Immature natural killer cell (primary cell): ENCODE data around the gene PTPRM. TPM values are rescaled to one million over a fixed set of nuclear protein-coding genes. Genes with fewer than 3 reads are reported as not detected.

Experiments used
- DNase-seq, 3 donors: peaks; one replicate each; pipeline ENCODE4 v3.0.0; 2022; ENCODE audit warnings: mixed read lengths in 1 of 3
- H3K27ac Mint-ChIP-seq, 6 donors: one replicate each; pipeline ENCODE4 v1.8.0; 2020; ENCODE audit warnings: mixed read lengths in 6 of 6, mild to moderate bottlenecking in 5 of 6, inconsistent platforms in 4 of 6, moderate library complexity in 3 of 6
- H3K27me3 Mint-ChIP-seq, 3 donors: one replicate each; pipeline ENCODE4 v1.8.0; 2020 to 2021; ENCODE audit warnings: low read depth in 3 of 3, mild to moderate bottlenecking in 3 of 3, mixed read lengths in 3 of 3, moderate library complexity in 3 of 3, inconsistent platforms in 1 of 3
- H3K36me3 Mint-ChIP-seq, 3 donors: one replicate each; pipeline ENCODE4 v1.8.0; 2020; ENCODE audit warnings: mixed read lengths in 3 of 3, inconsistent platforms in 2 of 3, mild to moderate bottlenecking in 2 of 3
- H3K4me1 Mint-ChIP-seq, 2 donors: one replicate each; pipeline ENCODE4 v1.8.0; 2020; ENCODE audit warnings: inconsistent platforms in 2 of 2, mild to moderate bottlenecking in 2 of 2, mixed read lengths in 2 of 2, moderate library complexity in 1 of 2
- H3K4me3 Mint-ChIP-seq, 5 donors: one replicate each; pipeline ENCODE4 v1.8.0; 2020; ENCODE audit warnings: mild to moderate bottlenecking in 5 of 5, mixed read lengths in 5 of 5, inconsistent platforms in 3 of 5, moderate library complexity in 3 of 5
- H3K9me3 Mint-ChIP-seq, 6 donors: one replicate each; pipeline ENCODE4 v1.8.0; 2020; ENCODE audit warnings: mild to moderate bottlenecking in 6 of 6, mixed read lengths in 6 of 6, inconsistent platforms in 4 of 6, moderate library complexity in 3 of 6
- polyA plus RNA-seq, 3 donors: library from polyadenylated mRNA; unstranded; fragments of 300-500 nt; fragmentation: Illumina TruSeq; gene quantifications; one replicate each; pipeline ENCODE4 v1.2.3, GENCODE V29; 2021

Gene PTPRM
- polyA plus RNA-seq, 3 donors from 2014 or later, result 1.3 to 9.7 (median 3.2) TPM

DNA sequence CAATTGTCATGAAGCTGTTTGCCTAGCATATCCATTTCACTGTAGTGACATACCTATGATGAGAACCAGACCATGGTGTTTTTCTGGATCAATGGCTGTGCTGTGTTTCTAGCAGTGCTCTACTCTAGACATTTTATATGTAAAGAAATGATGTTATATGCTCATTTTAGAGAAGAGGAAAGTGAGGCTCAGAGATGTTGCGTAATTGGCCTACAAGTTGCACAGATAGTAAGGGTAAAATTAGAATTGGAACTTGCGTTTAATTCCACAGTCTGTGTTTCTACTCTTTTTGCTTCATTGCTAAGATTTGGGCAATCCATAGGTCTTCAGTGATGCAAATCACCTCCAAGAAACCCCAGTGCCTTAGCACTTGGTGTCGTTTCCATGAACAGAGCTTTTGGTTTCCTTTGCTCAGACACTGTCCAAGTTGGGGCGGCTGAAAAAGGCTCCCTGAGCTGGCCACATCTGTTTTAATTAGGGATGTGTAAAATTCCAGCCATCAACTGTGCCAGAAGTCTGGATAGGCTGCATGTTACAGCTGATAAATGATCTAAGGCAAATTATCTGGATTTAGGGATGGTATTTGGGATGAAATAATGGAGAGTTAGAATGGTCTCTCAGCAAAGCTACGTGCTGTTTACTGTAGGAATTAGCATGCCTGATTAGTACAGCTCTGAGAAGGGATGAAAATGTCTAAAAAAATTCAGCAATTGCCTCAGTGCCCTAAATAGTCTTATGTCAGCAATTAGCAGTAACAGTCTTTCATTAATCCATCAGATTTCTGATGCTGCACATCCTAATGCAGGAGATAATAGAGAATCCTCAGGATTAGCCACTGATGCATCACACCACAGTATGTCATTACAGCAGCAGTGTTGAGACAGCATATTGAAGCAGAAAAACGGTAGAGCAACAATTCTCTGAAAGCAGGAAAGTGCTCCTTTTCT is 65.3 kb downstream of the PTPRM start:
- Mint-ChIP-seq H3K27ac (no peak overlapping the region), H3K4me3 (no peak overlapping the region), H3K9me3 (peaks cover 0 to 10% (median under 1%) of the 10 kb centered on the region in 6 donors), H3K36me3 (no peaks in the 10 kb centered on the region), H3K27me3 (peaks cover 2 to 8% (median 3%) of the 10 kb centered on the region in 3 donors), H3K4me1 (no peaks in the 10 kb centered on the region)
- no peak for DNase-seq

DNA sequence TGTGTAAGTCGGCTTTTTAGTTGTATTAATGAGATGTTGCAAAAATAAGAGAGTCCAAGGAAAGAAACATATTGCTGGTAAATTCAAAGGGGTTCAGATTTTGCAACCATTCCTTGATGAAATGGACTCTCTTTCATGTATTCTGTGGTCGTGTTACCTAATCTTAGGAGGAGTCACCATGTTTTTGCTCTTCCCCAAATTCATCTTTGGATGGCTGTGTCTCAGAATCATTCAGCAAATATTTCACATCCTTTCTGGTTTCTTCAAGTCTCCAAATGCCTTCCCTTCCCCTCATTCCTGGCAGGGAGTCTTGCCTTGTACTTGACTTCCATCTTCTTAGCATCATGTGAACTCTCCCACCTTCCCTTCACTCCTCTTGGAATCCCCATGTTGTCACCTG is 66.1 kb downstream of the PTPRM start:
- H3K27me3 Mint-ChIP-seq, result peaks cover 2 to 8% (median 3%) of the 10 kb centered on the region in 3 donors
- H3K36me3 Mint-ChIP-seq, result no peaks in the 10 kb centered on the region
- H3K4me3 Mint-ChIP-seq, result no peak overlapping the region
- H3K27ac Mint-ChIP-seq, result no peak overlapping the region
- H3K9me3 Mint-ChIP-seq, result peaks cover 0 to 10% (median under 1%) of the 10 kb centered on the region in 6 donors
- no peaks in the 10 kb centered on the region for H3K4me1 Mint-ChIP-seq
- no peak for DNase-seq

DNA sequence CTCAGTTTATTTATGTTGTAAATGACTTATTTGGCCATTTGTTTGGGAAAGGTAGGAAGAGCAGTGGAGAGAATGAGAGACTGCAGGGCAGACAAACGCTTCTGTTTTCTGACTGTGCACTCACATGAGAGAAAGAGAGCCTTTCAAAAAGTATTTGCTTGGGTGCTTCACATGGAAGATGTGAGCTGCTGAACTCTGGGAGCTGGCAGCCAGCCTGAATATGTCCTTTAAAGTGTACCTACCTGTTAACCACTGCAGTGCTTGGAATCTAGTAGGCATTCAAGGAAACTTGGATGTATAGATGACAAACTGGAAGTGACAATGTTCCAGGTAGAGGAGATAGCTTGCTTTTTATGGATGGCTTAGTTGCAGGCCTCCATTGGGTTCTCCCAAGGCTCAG is 68.8 kb downstream of the PTPRM start:
- H3K4me3 Mint-ChIP-seq, result no peak overlapping the region
- H3K36me3 Mint-ChIP-seq, result no peaks in the 10 kb centered on the region
- H3K27ac Mint-ChIP-seq, result no peak overlapping the region
- H3K9me3 Mint-ChIP-seq, result peaks cover 0 to 10% (median under 1%) of the 10 kb centered on the region in 6 donors
- no peak for DNase-seq
- H3K27me3 Mint-ChIP-seq, result no peaks in the 10 kb centered on the region
- no peaks in the 10 kb centered on the region for H3K4me1 Mint-ChIP-seq

DNA sequence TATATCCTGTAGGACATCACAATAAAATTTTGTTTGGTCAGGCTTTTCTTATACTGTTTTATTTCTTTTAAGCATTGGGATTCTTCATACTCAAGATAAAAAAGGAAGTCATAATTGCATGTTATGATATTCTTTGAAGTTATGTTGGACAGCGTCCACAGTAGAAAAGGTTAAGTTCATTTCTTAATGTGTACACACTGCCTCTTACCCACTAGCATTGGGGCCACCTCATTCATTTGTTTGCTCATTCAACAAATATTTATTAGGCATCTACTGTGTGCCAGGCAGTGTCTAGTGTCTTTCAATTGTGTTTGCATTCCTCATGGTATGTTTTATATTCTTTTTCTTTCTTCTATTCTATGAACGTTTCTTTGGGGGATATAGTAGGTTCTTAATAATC is 70.2 kb downstream of the PTPRM start:
- peaks cover 0 to 10% (median 2%) of the 10 kb centered on the region in 6 donors for H3K9me3 Mint-ChIP-seq
- H3K36me3 Mint-ChIP-seq, result no peaks in the 10 kb centered on the region
- H3K27me3 Mint-ChIP-seq, result peaks cover 0 to 3% (median 0%) of the 10 kb centered on the region in 3 donors
- no peaks in the 10 kb centered on the region for H3K4me1 Mint-ChIP-seq
- DNase-seq, result no peak
- H3K27ac Mint-ChIP-seq, result no peak overlapping the region
- H3K4me3 Mint-ChIP-seq, result no peak overlapping the region

DNA sequence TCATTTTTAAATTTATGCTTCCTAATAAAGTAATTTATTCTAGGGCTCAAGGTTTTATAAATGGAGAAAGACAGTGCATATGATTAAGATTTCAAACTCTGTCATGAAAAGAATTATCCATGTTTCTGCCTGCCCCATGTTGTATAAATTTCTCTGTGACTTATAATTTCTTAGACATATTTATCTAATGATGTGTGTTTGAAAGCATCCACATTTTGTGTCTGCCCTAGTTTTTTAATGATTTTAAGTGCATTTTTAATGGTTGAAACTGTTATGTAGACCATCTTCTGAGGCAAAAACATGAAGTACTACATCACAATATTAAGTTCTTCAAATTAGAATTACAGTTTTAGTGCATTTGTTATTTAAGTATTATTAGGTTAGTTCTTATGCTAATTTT is 71.2 kb downstream of the PTPRM start:
- DNase-seq, result no peak
- Mint-ChIP-seq H3K27me3 (peaks cover 0 to 5% (median 2%) of the 10 kb centered on the region in 3 donors), H3K4me3 (no peak overlapping the region), H3K36me3 (no peaks in the 10 kb centered on the region), H3K27ac (no peak overlapping the region), H3K4me1 (no peaks in the 10 kb centered on the region), H3K9me3 (peaks cover 0 to 10% (median 2%) of the 10 kb centered on the region in 6 donors)

DNA sequence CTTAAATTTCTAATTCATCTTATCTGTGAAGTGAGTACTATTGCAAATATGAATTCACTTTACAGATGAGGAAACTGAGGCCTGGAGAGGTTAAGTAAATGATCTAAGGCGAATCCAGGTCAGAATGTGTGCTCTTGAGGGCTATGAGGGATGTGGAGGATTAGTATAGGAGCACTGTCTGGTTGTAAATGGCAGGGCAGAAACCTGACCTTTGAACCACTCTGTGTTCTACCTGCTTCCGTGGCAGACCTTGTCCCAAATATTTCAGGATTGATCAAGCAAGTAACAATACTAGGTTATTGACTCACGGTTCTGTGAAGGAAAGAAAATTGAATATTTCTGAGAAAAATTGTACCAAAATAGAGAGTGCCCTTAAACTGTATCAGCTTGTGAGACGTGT is 74.7 kb downstream of the PTPRM start:
- H3K27ac Mint-ChIP-seq, result no peak overlapping the region
- DNase-seq, result no peak
- H3K4me3 Mint-ChIP-seq, result no peak overlapping the region
- no peaks in the 10 kb centered on the region for H3K36me3 Mint-ChIP-seq
- H3K4me1 Mint-ChIP-seq, result no peaks in the 10 kb centered on the region
- H3K27me3 Mint-ChIP-seq, result peaks cover 0 to 5% (median 2%) of the 10 kb centered on the region in 3 donors
- peaks cover 0 to 3% (median 0%) of the 10 kb centered on the region in 6 donors for H3K9me3 Mint-ChIP-seq

DNA sequence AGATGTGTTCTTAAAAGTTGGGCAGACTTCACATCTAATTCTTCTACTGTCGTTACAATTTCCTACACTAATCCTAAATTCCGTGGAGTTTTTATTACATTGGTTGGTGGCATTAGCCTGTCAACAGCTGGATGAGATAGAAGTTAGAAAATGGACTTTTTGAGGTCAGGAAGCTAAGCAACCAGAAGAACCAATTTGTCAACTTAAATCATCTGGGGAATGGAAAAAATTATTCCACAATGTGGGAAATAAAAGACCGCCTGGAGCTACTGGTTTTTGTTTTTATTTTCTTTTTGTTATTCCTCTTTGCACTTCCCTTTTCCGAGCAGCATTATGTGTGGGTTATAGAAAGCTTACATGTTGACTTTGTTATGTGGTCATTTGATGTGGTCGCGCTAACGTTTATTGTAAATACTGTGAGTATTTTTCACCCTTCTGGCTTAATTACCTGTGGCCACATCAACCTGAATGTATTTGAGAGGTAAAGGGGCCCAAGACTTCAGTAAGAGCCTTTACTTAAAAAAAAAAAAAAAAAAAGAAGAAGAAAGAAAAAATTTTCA is 75.3 kb downstream of the PTPRM start:
- Mint-ChIP-seq H3K4me3 (no peak overlapping the region), H3K27me3 (peaks cover 0 to 5% (median 2%) of the 10 kb centered on the region in 3 donors), H3K9me3 (peaks cover 0 to 3% (median 0%) of the 10 kb centered on the region in 6 donors), H3K4me1 (no peaks in the 10 kb centered on the region), H3K27ac (no peak overlapping the region), H3K36me3 (no peaks in the 10 kb centered on the region)
- DNase-seq, result no peak

DNA sequence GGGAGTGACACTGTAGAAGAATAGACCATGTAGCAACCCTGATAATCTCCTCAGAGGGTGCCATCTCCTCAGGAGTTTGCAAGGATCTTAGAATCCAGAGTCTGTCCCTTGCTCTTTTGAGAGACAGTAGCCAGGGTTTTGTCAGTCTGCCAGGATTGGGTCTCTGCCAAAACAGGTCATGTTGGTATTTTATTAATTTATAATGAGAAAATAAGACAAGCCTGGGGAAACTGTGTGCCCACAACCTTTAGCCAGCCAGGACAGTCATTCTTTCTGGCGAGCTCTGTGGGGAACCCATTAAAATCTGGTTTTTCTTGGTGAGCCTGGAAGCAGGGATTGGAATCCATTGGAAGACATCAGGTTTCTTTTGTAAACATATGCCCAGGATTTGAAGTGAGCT is 78.6 kb downstream of the PTPRM start:
- H3K4me3 Mint-ChIP-seq, result no peak overlapping the region
- H3K4me1 Mint-ChIP-seq, result no peaks in the 10 kb centered on the region
- DNase-seq, result no peak
- H3K36me3 Mint-ChIP-seq, result no peaks in the 10 kb centered on the region
- H3K27ac Mint-ChIP-seq, result no peak overlapping the region
- peaks cover 0 to 7% (median 2%) of the 10 kb centered on the region in 3 donors for H3K27me3 Mint-ChIP-seq
- H3K9me3 Mint-ChIP-seq, result peaks cover 0 to 15% (median 1%) of the 10 kb centered on the region in 6 donors

DNA sequence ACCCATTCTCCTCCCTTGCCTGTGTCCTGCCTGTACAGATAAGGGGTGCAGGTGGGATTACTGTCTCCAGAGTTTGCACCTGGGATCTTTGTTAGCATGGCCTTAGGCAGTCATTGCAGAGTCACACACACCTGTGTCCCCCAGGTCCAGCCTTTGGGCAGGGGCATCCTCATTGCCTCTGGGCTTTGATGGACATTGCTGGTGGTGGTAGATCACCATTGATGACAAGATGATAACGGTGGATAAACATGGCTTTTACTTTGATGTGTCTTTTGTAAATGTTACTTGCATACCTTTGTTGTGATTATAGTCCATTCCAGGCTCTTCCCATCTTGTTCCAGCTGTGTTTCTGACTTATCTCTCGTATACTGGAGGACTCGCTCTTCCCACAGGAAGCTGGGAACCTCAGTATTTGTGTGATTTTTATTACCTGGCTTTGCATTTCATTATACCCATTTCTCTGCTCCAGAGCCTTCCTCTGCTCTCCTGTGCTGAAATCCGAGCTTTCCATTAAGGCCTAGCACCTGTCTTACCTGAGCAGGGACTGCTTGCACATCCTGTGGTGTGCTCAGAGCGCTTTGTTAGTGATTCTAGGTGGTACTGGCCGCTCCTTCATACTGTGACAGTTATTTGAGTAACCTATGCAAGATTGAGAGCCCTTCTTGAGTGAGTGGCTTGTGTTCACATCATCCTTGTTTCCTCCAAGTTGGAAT is 79.2 kb downstream of the PTPRM start:
- peaks cover 0 to 15% (median under 1%) of the 10 kb centered on the region in 6 donors for H3K9me3 Mint-ChIP-seq
- no peak for DNase-seq
- H3K4me3 Mint-ChIP-seq, result no peak overlapping the region
- peaks cover 0 to 6% (median 2%) of the 10 kb centered on the region in 3 donors for H3K27me3 Mint-ChIP-seq
- H3K4me1 Mint-ChIP-seq, result no peaks in the 10 kb centered on the region
- H3K36me3 Mint-ChIP-seq, result no peaks in the 10 kb centered on the region
- H3K27ac Mint-ChIP-seq, result no peak overlapping the region

DNA sequence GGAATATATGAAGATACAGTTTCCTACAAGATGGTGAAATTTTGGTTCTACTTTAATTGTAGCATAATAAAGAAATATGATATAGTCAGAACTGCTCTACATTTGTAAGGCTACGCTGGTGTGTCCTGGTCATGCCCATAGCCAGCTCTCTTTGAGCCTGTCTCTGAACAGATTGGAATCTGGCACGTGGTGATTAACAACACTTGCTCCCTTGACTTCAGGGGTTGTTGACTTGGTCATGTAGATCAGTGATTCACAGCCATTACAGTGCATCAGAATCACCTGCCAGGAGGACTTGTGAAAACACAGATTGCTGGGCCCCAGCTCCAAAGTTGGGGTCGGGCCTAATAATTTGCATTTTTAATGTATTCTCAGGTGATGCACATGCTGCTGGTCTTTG is 80.4 kb downstream of the PTPRM start:
- Mint-ChIP-seq H3K4me1 (no peaks in the 10 kb centered on the region), H3K4me3 (no peak overlapping the region), H3K27ac (no peak overlapping the region), H3K36me3 (no peaks in the 10 kb centered on the region), H3K27me3 (peaks cover 0 to 5% (median under 1%) of the 10 kb centered on the region in 3 donors), H3K9me3 (peaks cover 0 to 15% (median 0%) of the 10 kb centered on the region in 6 donors)
- no peak for DNase-seq

DNA sequence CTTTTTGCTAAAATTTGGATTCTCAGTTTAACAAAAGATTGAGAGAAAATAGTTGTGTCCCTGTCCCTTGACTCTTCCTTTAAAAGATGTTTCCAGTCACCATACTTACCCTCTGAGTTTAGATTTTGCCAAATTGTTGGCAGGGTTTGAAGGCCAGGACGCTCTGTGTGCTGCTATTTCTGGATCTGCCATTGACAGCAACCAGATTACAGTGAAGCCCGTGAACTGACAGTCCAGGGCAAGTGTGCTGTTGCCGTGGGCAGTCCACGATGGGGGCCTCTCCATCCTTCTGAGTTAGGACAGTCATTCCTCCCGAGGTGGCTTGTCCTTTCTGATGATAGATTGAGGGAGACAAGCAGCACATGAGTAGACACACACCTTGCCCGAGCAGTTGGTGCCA is 89.9 kb downstream of the PTPRM start:
- Mint-ChIP-seq H3K36me3 (no peaks in the 10 kb centered on the region), H3K9me3 (peaks cover 0 to 26% (median 2%) of the 10 kb centered on the region in 6 donors), H3K4me1 (no peaks in the 10 kb centered on the region), H3K27me3 (peaks cover 0 to 2% (median 2%) of the 10 kb centered on the region in 3 donors), H3K4me3 (no peak overlapping the region), H3K27ac (no peak overlapping the region)
- no peak for DNase-seq

DNA sequence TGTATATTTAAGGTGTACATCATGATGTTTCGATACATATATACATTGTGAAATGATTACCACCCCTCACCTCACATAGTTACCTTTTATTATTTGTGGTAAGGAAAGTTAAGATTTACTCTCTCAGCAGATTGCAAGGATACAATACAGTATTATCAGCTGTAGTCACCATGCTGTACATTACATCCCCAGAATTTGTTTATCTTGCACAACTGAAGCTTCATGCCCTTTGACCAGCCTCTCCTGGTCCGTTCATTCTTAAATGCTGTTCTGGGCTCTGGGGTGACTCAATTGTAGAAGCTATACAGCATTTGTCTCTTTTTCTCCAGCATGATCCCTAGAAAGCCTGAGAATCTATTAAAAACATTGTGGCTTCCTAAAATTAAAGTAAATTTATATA is 90.8 kb downstream of the PTPRM start:
- Mint-ChIP-seq H3K4me1 (no peaks in the 10 kb centered on the region), H3K36me3 (no peaks in the 10 kb centered on the region), H3K27me3 (peaks cover 0 to 2% (median 2%) of the 10 kb centered on the region in 3 donors), H3K4me3 (no peak overlapping the region), H3K27ac (no peak overlapping the region), H3K9me3 (peaks cover 0 to 26% (median 2%) of the 10 kb centered on the region in 6 donors)
- DNase-seq, result no peak

DNA sequence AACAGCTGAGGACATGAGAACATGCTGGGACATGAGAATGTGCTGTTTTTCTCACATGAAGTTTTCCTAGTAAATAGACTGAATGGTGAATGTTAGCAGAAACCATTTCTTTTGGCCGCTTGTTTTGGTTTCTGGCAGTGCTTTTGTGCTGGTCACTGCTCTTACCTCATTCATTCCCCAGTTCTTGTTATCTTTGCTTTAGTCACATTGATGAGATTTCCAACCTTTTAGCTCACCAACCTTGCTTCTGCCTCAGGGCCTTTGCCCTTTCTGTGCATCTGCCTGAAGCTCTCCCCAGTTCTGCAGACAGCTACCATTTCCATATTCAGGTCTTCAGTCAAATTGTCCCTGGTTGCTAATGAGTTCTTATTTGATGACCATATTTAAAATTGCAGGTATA is 91.6 kb downstream of the PTPRM start:
- H3K27ac Mint-ChIP-seq, result no peak overlapping the region
- H3K27me3 Mint-ChIP-seq, result peaks cover 0 to 2% (median 2%) of the 10 kb centered on the region in 3 donors
- H3K4me1 Mint-ChIP-seq, result no peaks in the 10 kb centered on the region
- no peak for DNase-seq
- no peak overlapping the region for H3K4me3 Mint-ChIP-seq
- peaks cover 0 to 21% (median under 1%) of the 10 kb centered on the region in 6 donors for H3K9me3 Mint-ChIP-seq
- no peaks in the 10 kb centered on the region for H3K36me3 Mint-ChIP-seq

DNA sequence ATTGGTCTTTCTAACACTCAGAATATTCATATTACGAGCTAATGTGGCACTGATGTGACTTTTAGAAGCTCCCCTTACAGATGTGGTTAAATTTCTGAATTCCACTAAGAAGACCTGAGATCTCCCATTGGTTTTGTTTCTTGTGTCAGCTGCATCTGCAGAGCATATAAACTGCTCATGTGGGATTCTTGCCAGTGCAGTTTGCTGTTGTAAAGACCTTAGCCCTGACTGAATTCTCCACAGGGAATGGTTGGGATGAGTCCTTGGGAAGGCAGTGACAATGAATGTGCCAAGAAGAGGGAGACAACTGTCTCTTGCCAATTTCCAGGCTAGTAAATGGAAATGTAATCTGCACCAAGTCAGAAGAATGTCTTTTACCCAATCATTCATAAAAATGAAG is 94.1 kb downstream of the PTPRM start:
- H3K9me3 Mint-ChIP-seq, result peaks cover 0 to 8% (median under 1%) of the 10 kb centered on the region in 6 donors
- no peak for DNase-seq
- H3K4me1 Mint-ChIP-seq, result no peaks in the 10 kb centered on the region
- no peak overlapping the region for H3K4me3 Mint-ChIP-seq
- peaks cover 0 to 2% (median under 1%) of the 10 kb centered on the region in 3 donors for H3K27me3 Mint-ChIP-seq
- no peak overlapping the region for H3K27ac Mint-ChIP-seq
- peaks cover 0 to 3% (median 0%) of the 10 kb centered on the region in 3 donors for H3K36me3 Mint-ChIP-seq
